Neural cell (in vitro differentiated cells): ENCODE results near the gene PERM1. TPM values are rescaled to one million over a fixed set of nuclear protein-coding genes. Genes with fewer than 3 reads are reported as not detected.
"Not testable (repeated sequence)": the region's sequence is repeated elsewhere in the genome, so short reads cannot be mapped to it uniquely, and the experiment has no call there.

Source experiments
- H2AFZ ChIP-seq: fragments of 200-600, 300-800 bp; sonication (generic), shearing (Covaris generic); 2 replicates; pipeline ENCODE4 v1.6.0; 2014; ENCODE audit warnings: low read depth, mild to moderate bottlenecking, antibody characterized with exemption, low read length, moderate library complexity
- H3F3A ChIP-seq: fragments of 200-600 bp; shearing (Covaris generic); 2 replicates; pipeline ENCODE4 v1.6.1; 2016; ENCODE audit warnings: mild to moderate bottlenecking, moderate library complexity, mixed read lengths, antibody characterized with exemption, low read length; ENCODE audit not compliant: insufficient read depth, poor library complexity, severe bottlenecking
- H3K27ac ChIP-seq: fragments of 200-600, 300-800 bp; sonication (generic), shearing (Covaris generic); 2 replicates; pipeline ENCODE4 v1.5.1; 2014; ENCODE audit warnings: mild to moderate bottlenecking, low read length, moderate library complexity
- H3K27me3 ChIP-seq: fragments of 300-800, 200-600 bp; sonication (generic), shearing (Covaris generic); 2 replicates; pipeline ENCODE4 v1.6.0; 2014; ENCODE audit warnings: mild to moderate bottlenecking, low read depth, low read length, moderate library complexity; ENCODE audit not compliant: insufficient read depth
- H3K36me3 ChIP-seq: fragments of 300-800, 200-600 bp; sonication (generic), shearing (Covaris generic); 2 replicates; pipeline ENCODE4 v1.5.1; 2014; ENCODE audit warnings: mild to moderate bottlenecking, antibody characterized with exemption, low read length, moderate library complexity; ENCODE audit not compliant: insufficient read depth
- H3K4me2 ChIP-seq: fragments of 300-800, 200-600 bp; sonication (generic), shearing (Covaris generic); 2 replicates; pipeline ENCODE4 v1.6.0; 2014; ENCODE audit warnings: mild to moderate bottlenecking, low read length
- H3K4me3 ChIP-seq: fragments of 300-800, 200-600 bp; sonication (generic), shearing (Covaris generic); 2 replicates; pipeline ENCODE4 v1.5.1; 2014; ENCODE audit warnings: mild to moderate bottlenecking, low read length, moderate library complexity
- H3K79me2 ChIP-seq: fragments of 200-600 bp; shearing (Covaris generic); replicated peaks from 2 replicates; pipeline ENCODE4 v1.6.0; 2014; ENCODE audit warnings: mild to moderate bottlenecking, low read length, moderate library complexity; ENCODE audit not compliant: insufficient read depth
- H3K9ac ChIP-seq: fragments of 300-800, 200-600 bp; sonication (generic), shearing (Covaris generic); 2 replicates; pipeline ENCODE4 v1.6.1; 2016; ENCODE audit warnings: mild to moderate bottlenecking, low read length, mixed read lengths
- H3K9me2 ChIP-seq: fragments of 200-600 bp; shearing (Covaris generic); 2 replicates; pipeline ENCODE4 v1.6.1; 2016; ENCODE audit warnings: mild to moderate bottlenecking, low read length, mixed read lengths; ENCODE audit not compliant: insufficient read depth
- H3K9me3 ChIP-seq: fragments of 200-600, 300-800 bp; sonication (generic), shearing (Covaris generic); 2 replicates; pipeline ENCODE4 v1.6.1; 2016; ENCODE audit warnings: mild to moderate bottlenecking, mixed run types, low read length, moderate library complexity, mixed read lengths
- H4K20me1 ChIP-seq: fragments of 200-600 bp; shearing (Covaris generic); 2 replicates; pipeline ENCODE4 v1.6.1; 2016; ENCODE audit warnings: mild to moderate bottlenecking, mixed run types; ENCODE audit not compliant: insufficient read depth
- CTCF ChIP-seq: fragments of 450-650 bp; IDR thresholded peaks from 2 replicates; pipeline ENCODE4 v1.5.1; 2014; ENCODE audit warnings: antibody characterized with exemption, mild to moderate bottlenecking, moderate library complexity; ENCODE audit not compliant: poor library complexity, severe bottlenecking
- EP300 ChIP-seq: fragments of 450-650 bp; conservative IDR thresholded peaks from 2 replicates; pipeline ENCODE4 v1.6.1; 2014; ENCODE audit warnings: antibody characterized with exemption, mild to moderate bottlenecking, moderate library complexity; ENCODE audit not compliant: poor library complexity, severe bottlenecking
- EZH2 ChIP-seq: fragments of 200-600, 300-800 bp; shearing (Covaris generic), sonication (generic); IDR thresholded peaks from 2 replicates; pipeline ENCODE4 v1.6.1; 2014; ENCODE audit warnings: antibody characterized with exemption, low read length, borderline replicate concordance, mild to moderate bottlenecking; ENCODE audit not compliant: insufficient read depth, poor library complexity, severe bottlenecking
- MXI1 ChIP-seq: fragments of 450-650 bp; conservative IDR thresholded peaks from 2 replicates; pipeline ENCODE4 v1.6.1; 2014; ENCODE audit warnings: antibody characterized with exemption, mild to moderate bottlenecking; ENCODE audit not compliant: poor library complexity, severe bottlenecking
- POLR2AphosphoS5 ChIP-seq: IDR thresholded peaks from 2 replicates; pipeline ENCODE4 v1.6.1; 2012
- RAD21 ChIP-seq: fragments of 450-650 bp; conservative IDR thresholded peaks from 2 replicates; pipeline ENCODE4 v1.6.1; 2014; ENCODE audit warnings: antibody characterized with exemption, mild to moderate bottlenecking, moderate library complexity
- REST ChIP-seq: IDR thresholded peaks from 2 replicates; pipeline ENCODE4 v1.6.1; 2012; ENCODE audit warnings: borderline replicate concordance
- SMC3 ChIP-seq: fragments of 450-650 bp; conservative IDR thresholded peaks from 2 replicates; pipeline ENCODE4 v1.6.1; 2014; ENCODE audit warnings: antibody characterized with exemption, mild to moderate bottlenecking, moderate library complexity; ENCODE audit not compliant: poor library complexity
- TAF1 ChIP-seq: IDR thresholded peaks from 2 replicates; pipeline ENCODE4 v1.6.1; 2012; ENCODE audit warnings: low read depth
- polyA plus RNA-seq: library from polyadenylated mRNA; depleted of rRNA; stranded (reverse); fragments of >200 nt; gene quantifications from 2 replicates; pipeline ENCODE4 v1.2.3, GENCODE V29; 2014

The PERM1 gene
- polyA plus RNA-seq, 1 donor from 2014 or later = not detected

- Histone ChIP-seq H3K79me2 (no peaks in the 10 kb centered on the region), H3K9me2 (no peaks in the 10 kb centered on the region), H3K4me3 (no peak overlapping the region), H3K9me3 (no peaks in the 10 kb centered on the region), H2AFZ (no peak overlapping the region), H3K36me3 (no peaks in the 10 kb centered on the region), H3K27ac (no peak overlapping the region), H3K9ac (no peak overlapping the region), H4K20me1 (no peaks in the 10 kb centered on the region), H3F3A (no peaks in the 10 kb centered on the region), H3K27me3 (peaks cover 4% of the 10 kb centered on the region), H3K4me2 (no peak overlapping the region)
- no peak for TF ChIP-seq REST
- no peak for TF ChIP-seq EP300
- no peak for TF ChIP-seq RAD21
- no peak for TF ChIP-seq SMC3
- no peak for TF ChIP-seq CTCF
- TF ChIP-seq TAF1 = no peak
- no peak for TF ChIP-seq EZH2
- no peak for TF ChIP-seq POLR2AphosphoS5
- TF ChIP-seq MXI1 = no peak
Measured at GRCh38 chr1:1011396-1011949, 29.6 kb upstream of the PERM1 start.

GRCh38 chr1:1010131-1010530 is 28.2 kb upstream of the PERM1 start:
- H3F3A ChIP-seq, H3K9ac ChIP-seq, H2AFZ ChIP-seq, H3K4me3 ChIP-seq, H3K36me3 ChIP-seq, H3K79me2 ChIP-seq, H3K9me2 ChIP-seq, H3K27me3 ChIP-seq, H3K4me2 ChIP-seq, H3K9me3 ChIP-seq, H4K20me1 ChIP-seq, H3K27ac ChIP-seq: not testable (repeated sequence)
